Osteoblast (primary cell): ENCODE data around the gene SLC7A6. TPM values are rescaled to one million over a fixed set of nuclear protein-coding genes. Genes with fewer than 3 reads are reported as not detected.
A peak's percentile ranks its signal among the peaks of the same experiment; 100 is the strongest.

Source experiments
- DNase-seq: peaks from one replicate; pipeline ENCODE4 v3.0.0; 2011; ENCODE audit warnings: low spot score, mixed read lengths; ENCODE audit not compliant: insufficient read length; ENCODE audit errors: missing footprints
- H2AFZ ChIP-seq: 2 replicates; pipeline ENCODE4 v1.6.0; 2011; ENCODE audit warnings: mild to moderate bottlenecking, low read length
- H3K27ac ChIP-seq: 2 replicates; pipeline ENCODE4 v1.5.1; 2011; ENCODE audit warnings: mild to moderate bottlenecking, low read depth, low read length, moderate library complexity
- H3K27me3 ChIP-seq: 2 replicates; pipeline ENCODE4 v1.6.0; 2012; ENCODE audit warnings: mild to moderate bottlenecking, control low read depth, inconsistent platforms, low read length, moderate library complexity; ENCODE audit not compliant: insufficient read depth
- H3K36me3 ChIP-seq: 2 replicates; pipeline ENCODE4 v1.5.1; 2011; ENCODE audit warnings: mild to moderate bottlenecking, low read length, control low read depth, moderate library complexity; ENCODE audit not compliant: insufficient read depth
- H3K4me1 ChIP-seq: 2 replicates; pipeline ENCODE4 v1.5.1; 2011; ENCODE audit warnings: mild to moderate bottlenecking, low read length, control low read depth, moderate library complexity; ENCODE audit not compliant: insufficient read depth
- H3K4me2 ChIP-seq: 2 replicates; pipeline ENCODE4 v1.6.0; 2011; ENCODE audit warnings: mild to moderate bottlenecking, low read length; ENCODE audit not compliant: insufficient read depth
- H3K4me3 ChIP-seq: fragments of 200-600 bp; sonication (generic); 3 replicates; pipeline ENCODE4 v1.5.1; 2012; ENCODE audit warnings: mild to moderate bottlenecking, low read length, inconsistent platforms; ENCODE audit not compliant: insufficient read depth
- H3K79me2 ChIP-seq: 2 replicates; pipeline ENCODE4 v1.6.0; 2012; ENCODE audit warnings: mild to moderate bottlenecking, low read length, control low read depth, inconsistent platforms; ENCODE audit not compliant: insufficient read depth
- H3K9me3 ChIP-seq: 2 replicates; pipeline ENCODE4 v1.5.1; 2011; ENCODE audit warnings: low read depth, low read length, control low read depth
- H4K20me1 ChIP-seq: 2 replicates; pipeline ENCODE4 v1.6.0; 2012; ENCODE audit warnings: mild to moderate bottlenecking, low read length, control low read depth; ENCODE audit not compliant: insufficient read depth
- total RNA-seq: library from RNA; depleted of rRNA; stranded (reverse); fragments of >200 nt; gene quantifications from 2 replicates; pipeline ENCODE4 v1.2.3, GENCODE V29; 2012
- TF ChIP-seq, protein P1 (sequence below): IDR thresholded peaks from 2 replicates; pipeline ENCODE4 v1.5.1; 2011; ENCODE audit warnings: mild to moderate bottlenecking, low read depth, low read length, moderate library complexity; ENCODE audit errors: extremely low read depth

SLC7A6 gene
- total RNA-seq, 1 donor: 36.9 TPM

DNA sequence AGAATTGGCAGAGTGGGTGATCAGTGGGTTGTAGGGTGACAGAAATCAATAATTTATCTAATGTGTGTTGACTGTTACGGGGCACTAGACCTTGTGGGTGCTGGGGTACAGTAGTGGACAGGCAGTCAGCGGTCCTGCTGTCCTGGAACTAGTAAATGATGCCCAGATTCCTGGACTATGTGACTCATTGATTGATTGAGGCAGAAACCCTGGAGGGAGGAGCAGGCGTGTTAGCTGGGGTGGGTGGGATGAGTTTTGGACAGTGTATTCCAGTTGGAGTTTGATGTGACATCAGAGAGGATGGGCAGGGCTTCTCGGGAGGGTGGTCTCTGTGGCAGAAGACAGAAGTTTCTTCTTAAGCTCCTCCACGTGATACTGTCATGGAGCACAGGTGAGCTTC is 70.8 kb downstream of the SLC7A6 start:
- peak; percentile 94 for DNase-seq
- Histone ChIP-seq H2AFZ (no peak overlapping the region), H3K79me2 (no peaks in the 10 kb centered on the region), H3K27ac (peak overlapping the region; percentile 89), H3K9me3 (no peaks in the 10 kb centered on the region), H3K27me3 (no peaks in the 10 kb centered on the region), H3K4me1 (peaks cover 42% of the 10 kb centered on the region), H3K4me3 (no peak overlapping the region), H3K4me2 (no peak overlapping the region), H3K36me3 (peaks cover 33% of the 10 kb centered on the region), H4K20me1 (no peaks in the 10 kb centered on the region)
- TF ChIP-seq, protein P1, sequence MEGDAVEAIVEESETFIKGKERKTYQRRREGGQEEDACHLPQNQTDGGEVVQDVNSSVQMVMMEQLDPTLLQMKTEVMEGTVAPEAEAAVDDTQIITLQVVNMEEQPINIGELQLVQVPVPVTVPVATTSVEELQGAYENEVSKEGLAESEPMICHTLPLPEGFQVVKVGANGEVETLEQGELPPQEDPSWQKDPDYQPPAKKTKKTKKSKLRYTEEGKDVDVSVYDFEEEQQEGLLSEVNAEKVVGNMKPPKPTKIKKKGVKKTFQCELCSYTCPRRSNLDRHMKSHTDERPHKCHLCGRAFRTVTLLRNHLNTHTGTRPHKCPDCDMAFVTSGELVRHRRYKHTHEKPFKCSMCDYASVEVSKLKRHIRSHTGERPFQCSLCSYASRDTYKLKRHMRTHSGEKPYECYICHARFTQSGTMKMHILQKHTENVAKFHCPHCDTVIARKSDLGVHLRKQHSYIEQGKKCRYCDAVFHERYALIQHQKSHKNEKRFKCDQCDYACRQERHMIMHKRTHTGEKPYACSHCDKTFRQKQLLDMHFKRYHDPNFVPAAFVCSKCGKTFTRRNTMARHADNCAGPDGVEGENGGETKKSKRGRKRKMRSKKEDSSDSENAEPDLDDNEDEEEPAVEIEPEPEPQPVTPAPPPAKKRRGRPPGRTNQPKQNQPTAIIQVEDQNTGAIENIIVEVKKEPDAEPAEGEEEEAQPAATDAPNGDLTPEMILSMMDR: no peak

- Histone ChIP-seq H3K79me2 (no peaks in the 10 kb centered on the region), H2AFZ (no peak overlapping the region), H4K20me1 (no peaks in the 10 kb centered on the region), H3K9me3 (peaks cover 2% of the 10 kb centered on the region), H3K4me2 (no peak overlapping the region), H3K27ac (no peak overlapping the region), H3K27me3 (no peaks in the 10 kb centered on the region), H3K4me3 (no peak overlapping the region), H3K4me1 (peaks cover 17% of the 10 kb centered on the region), H3K36me3 (peaks cover 52% of the 10 kb centered on the region)
- TF ChIP-seq, protein P1: no peak
- no peak for DNase-seq
Measured at GRCh38 chr16:68338326-68339119, 74.2 kb downstream of the SLC7A6 start.

DNA sequence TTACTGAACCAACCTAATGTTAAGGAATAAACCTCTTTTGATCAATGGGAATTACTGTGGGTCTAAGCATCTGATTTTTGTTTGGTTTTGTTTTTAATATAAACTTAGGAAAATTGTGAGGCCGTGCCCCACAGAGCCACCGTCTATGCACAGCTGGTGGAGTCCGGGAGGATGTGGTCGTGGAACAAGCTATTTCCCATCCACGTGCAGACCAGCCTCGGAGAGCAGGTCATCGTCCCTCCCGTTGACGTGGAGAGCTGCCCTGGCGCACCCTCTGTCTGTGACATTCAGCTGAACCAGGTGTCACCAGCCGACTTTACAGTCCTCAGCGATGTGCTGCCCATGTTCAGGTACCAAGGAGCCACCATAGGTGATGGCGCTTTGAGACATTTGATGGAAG is 74.9 kb downstream of the SLC7A6 start:
- Histone ChIP-seq H3K4me2 (no peak overlapping the region), H3K27me3 (no peaks in the 10 kb centered on the region), H3K4me3 (no peak overlapping the region), H3K27ac (no peak overlapping the region), H3K9me3 (peaks cover 2% of the 10 kb centered on the region), H3K79me2 (no peaks in the 10 kb centered on the region), H4K20me1 (no peaks in the 10 kb centered on the region), H3K4me1 (peaks cover 10% of the 10 kb centered on the region), H2AFZ (no peak overlapping the region), H3K36me3 (peaks cover 54% of the 10 kb centered on the region)
- TF ChIP-seq, protein P1: no peak
- no peak for DNase-seq

- H3K4me3 ChIP-seq: no peak overlapping the region
- peaks cover 58% of the 10 kb centered on the region for H3K36me3 ChIP-seq
- H3K4me1 ChIP-seq: no peaks in the 10 kb centered on the region
- no peak overlapping the region for H3K4me2 ChIP-seq
- peaks cover 2% of the 10 kb centered on the region for H3K9me3 ChIP-seq
- H3K27ac ChIP-seq: no peak overlapping the region
- no peaks in the 10 kb centered on the region for H3K79me2 ChIP-seq
- DNase-seq: no peak
- no peaks in the 10 kb centered on the region for H4K20me1 ChIP-seq
- H3K27me3 ChIP-seq: no peaks in the 10 kb centered on the region
- TF ChIP-seq, protein P1: no peak
- no peak overlapping the region for H2AFZ ChIP-seq
Measured at GRCh38 chr16:68342620-68343019, 78.3 kb downstream of the SLC7A6 start.
